Astrocyte (in vitro differentiated cells and primary cell): ENCODE measurements around the gene ENOX2.

Experiments
- CTCF ChIP-seq: IDR thresholded peaks from 2 replicates; pipeline ENCODE4 v1.5.1; 2011; ENCODE audit warnings: low read depth, mild to moderate bottlenecking, inconsistent platforms, low read length, moderate library complexity; ENCODE audit not compliant: insufficient read depth
- EZH2 ChIP-seq: IDR thresholded peaks from 2 replicates; pipeline ENCODE4 v1.6.1; 2012; ENCODE audit warnings: mild to moderate bottlenecking, low read length, inconsistent platforms; ENCODE audit not compliant: insufficient read depth

GRCh38 chrX:130696542-130696941 lies 206.5 kb downstream of the ENOX2 start:
- no peak for TF ChIP-seq CTCF
- no peak for TF ChIP-seq EZH2
